Thoracic aorta (tissue), 2 donors: Measurements from ENCODE around the gene TAS1R3. TPM values are rescaled to one million over a fixed set of nuclear protein-coding genes. Genes with fewer than 3 reads are reported as not detected.

Experiments used
- ATAC-seq: fragments of 150-250 bp; one replicate; pipeline ENCODE4 v1.8.0; 2017; ENCODE audit warnings: low read depth; ENCODE audit not compliant: insufficient number of reproducible peaks, low FRiP score
- DNase-seq: peaks from one replicate; pipeline ENCODE4 v3.0.0-alpha.2; 2020; ENCODE audit warnings: low spot score
- H3K27ac ChIP-seq, 2 donors: fragments of 200-600 bp; sonication (generic); 1 replicate in 1 of 2; 2 replicates in 1 of 2; pipeline ENCODE4 v1.5.1; 2016; ENCODE audit warnings: mild to moderate bottlenecking in 2 of 2, moderate library complexity in 2 of 2
- H3K27me3 ChIP-seq: fragments of 200-600 bp; sonication (generic); replicated peaks from 2 replicates; pipeline ENCODE4 v1.6.0; 2016; ENCODE audit warnings: mild to moderate bottlenecking; ENCODE audit not compliant: insufficient read depth
- H3K36me3 ChIP-seq: fragments of 200-600 bp; sonication (generic); one replicate; pipeline ENCODE4 v1.5.1; 2016
- H3K4me1 ChIP-seq, 2 donors: fragments of 200-600 bp; sonication (generic); 1 replicate in 1 of 2; 2 replicates in 1 of 2; pipeline versions ENCODE4 v1.5.1 to v1.6.0; 2016; ENCODE audit warnings: low read depth in 2 of 2, mild to moderate bottlenecking in 1 of 2; ENCODE audit not compliant: control insufficient read depth in 1 of 2
- H3K4me3 ChIP-seq: fragments of 200-600 bp; sonication (generic); 2 replicates; pipeline ENCODE4 v1.5.1; 2016; ENCODE audit warnings: mild to moderate bottlenecking
- H3K9me3 ChIP-seq: fragments of 200-600 bp; sonication (generic); 2 replicates; pipeline ENCODE4 v1.5.1; 2016
- CTCF ChIP-seq: fragments of 200-600 bp; sonication (generic); IDR thresholded peaks from one replicate; pipeline ENCODE4 v1.5.1; 2019; ENCODE audit warnings: antibody characterized with exemption
- total RNA-seq, 2 donors: library from RNA; depleted of rRNA; stranded (reverse); fragments of >200 nt; gene quantifications; one replicate each; pipeline versions ENCODE4 v1.1.0 to v1.2.3, GENCODE V29; 2016

TAS1R3 gene
- total RNA-seq, 2 donors from 2014 or later = 0.14 TPM; not detected in 1

DNA sequence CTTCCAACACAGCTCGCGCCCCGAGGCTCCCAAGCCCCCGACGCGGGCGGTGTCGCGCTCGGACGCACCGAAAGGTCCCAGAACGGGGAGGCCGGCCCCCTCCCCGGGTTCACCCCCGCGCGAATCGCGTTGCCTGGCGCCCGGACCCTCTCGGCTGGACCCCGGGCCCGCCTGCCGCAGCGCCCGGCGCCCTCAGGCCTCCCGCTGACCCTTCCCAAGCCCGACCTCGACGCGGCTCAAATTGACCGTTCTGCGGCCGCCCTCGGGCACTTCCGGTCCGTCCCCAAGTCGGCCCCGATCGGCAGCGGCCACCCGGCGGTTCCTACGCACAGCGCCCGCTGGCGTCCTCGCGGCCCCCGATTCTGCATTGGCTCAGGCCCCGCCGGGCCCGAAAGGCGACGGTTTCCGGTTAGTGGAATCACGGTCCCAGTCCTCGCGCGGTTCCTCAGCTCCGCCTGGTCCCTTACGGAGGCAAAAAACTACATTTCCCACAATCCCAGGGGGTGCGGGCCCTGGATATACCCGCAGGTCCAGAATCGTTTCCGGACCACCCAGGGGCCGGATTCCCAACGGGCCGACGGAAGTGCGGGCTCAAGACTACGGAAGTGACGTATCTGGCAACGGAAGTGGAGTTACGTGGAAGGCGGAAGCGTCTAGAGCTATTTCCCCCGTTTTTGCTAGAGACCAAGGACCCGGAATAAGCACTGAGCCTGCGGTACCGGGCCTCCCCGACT lies 44.0 kb downstream of the TAS1R3 start, which contains the start of gene AURKAIP1:
AURKAIP1 (minus strand) TSS at position 279 of the 734 bp plus-strand sequence. CDS start 451 bp downstream, outside the sequence.
- ATAC-seq (peak; percentile 91), DNase-seq (peak; percentile 96)
- TF ChIP-seq CTCF = peak; percentile 22
- Histone ChIP-seq H3K27me3 (no peaks in the 10 kb centered on the region), H3K4me3 (peak within 1 kb of the TSS; percentile 81), H3K36me3 (peaks cover 7% of the 10 kb centered on the region), H3K9me3 (no peaks in the 10 kb centered on the region), H3K27ac (peak within 1 kb of the TSS; percentile 95 to 99), H3K4me1 (peaks cover 22 to 29% of the 10 kb centered on the region in 2 donors)

- Histone ChIP-seq H3K27ac (no peak overlapping the region), H3K9me3 (no peaks in the 10 kb centered on the region), H3K4me3 (no peak overlapping the region), H3K27me3 (no peaks in the 10 kb centered on the region), H3K4me1 (peaks cover 21 to 25% of the 10 kb centered on the region in 2 donors), H3K36me3 (peaks cover 7% of the 10 kb centered on the region)
- TF ChIP-seq CTCF = no peak
- ATAC-seq (no peak), DNase-seq (no peak)
Observed at GRCh38 chr1:1376551-1377226, 45.6 kb downstream of the TAS1R3 start.

- peaks cover 7% of the 10 kb centered on the region for H3K36me3 ChIP-seq
- ATAC-seq (no peak), DNase-seq (no peak)
- H3K4me1 ChIP-seq = peaks cover 16 to 18% of the 10 kb centered on the region in 2 donors
- no peak overlapping the region for H3K27ac ChIP-seq
- TF ChIP-seq CTCF = no peak
- no peaks in the 10 kb centered on the region for H3K9me3 ChIP-seq
- no peaks in the 10 kb centered on the region for H3K27me3 ChIP-seq
- no peak overlapping the region for H3K4me3 ChIP-seq
Observed at GRCh38 chr1:1377540-1378205, 46.6 kb downstream of the TAS1R3 start.

- no peak for TF ChIP-seq CTCF
- ATAC-seq (no peak), DNase-seq (no peak)
- Histone ChIP-seq H3K27ac (no peak overlapping the region), H3K27me3 (no peaks in the 10 kb centered on the region), H3K9me3 (no peaks in the 10 kb centered on the region), H3K4me1 (peaks cover 0 to 2% of the 10 kb centered on the region in 2 donors), H3K4me3 (no peak overlapping the region), H3K36me3 (peaks cover 2% of the 10 kb centered on the region)
Observed at GRCh38 chr1:1380860-1381259, 49.8 kb downstream of the TAS1R3 start.

GRCh38 chr1:1381294-1381693 lies 50.2 kb downstream of the TAS1R3 start:
- H3K27me3 ChIP-seq = no peaks in the 10 kb centered on the region
- H3K4me1 ChIP-seq = no peaks in the 10 kb centered on the region
- H3K27ac ChIP-seq = no peak overlapping the region
- TF ChIP-seq CTCF = no peak
- DNase-seq = no peak
- H3K4me3 ChIP-seq = no peak overlapping the region
- H3K9me3 ChIP-seq = no peaks in the 10 kb centered on the region
- no peak for ATAC-seq
- peaks cover 6% of the 10 kb centered on the region for H3K36me3 ChIP-seq
